Suprapubic skin (tissue), 4 donors: ENCODE data around the gene ST6GAL2.

Source experiments
- CTCF ChIP-seq, 2 donors: fragments of 200-600 bp in 1 of 2; fragments of 450-650 bp in 1 of 2; sonication (generic) in 1 of 2; IDR thresholded peaks; one replicate each; pipeline ENCODE4 v1.5.1; 2016 to 2019; ENCODE audit warnings: antibody characterized with exemption in 2 of 2, mild to moderate bottlenecking in 1 of 2, moderate library complexity in 1 of 2
- EP300 ChIP-seq: sonication (generic); formaldehyde crosslinking; IDR thresholded peaks from one replicate; pipeline ENCODE4 v1.6.1; 2017; ENCODE audit warnings: antibody characterized with exemption
- POLR2A ChIP-seq, 2 donors: fragments of 450-650 bp; IDR thresholded peaks; one replicate each; pipeline ENCODE4 v1.6.1; 2017; ENCODE audit warnings: antibody characterized with exemption in 2 of 2, mild to moderate bottlenecking in 2 of 2, moderate library complexity in 2 of 2
- POLR2AphosphoS5 ChIP-seq, 3 donors: sonication (generic); formaldehyde crosslinking; IDR thresholded peaks; one replicate each; pipeline ENCODE4 v1.6.1; 2017; ENCODE audit warnings: antibody characterized with exemption in 3 of 3

- TF ChIP-seq POLR2AphosphoS5 (IDR thresholded peaks at IDR 0.05) (no peak), POLR2A (IDR thresholded peaks at IDR 0.05) (no peak), CTCF (IDR thresholded peaks at IDR 0.05) (no peak), EP300 (no peak)
Measured at GRCh38 chr2:106816974-106817373, 69.0 kb downstream of the ST6GAL2 start.
